Limb (tissue), 2 donors: ENCODE measurements around the gene SLC6A3.
"Not testable (repeated sequence)": the region's sequence is repeated elsewhere in the genome, so short reads cannot be mapped to it uniquely, and the experiment has no call there.

ENCODE experiments used
- DNase-seq, 2 donors: peaks; one replicate each; pipeline ENCODE4 v3.0.0-alpha.2; 2016; ENCODE audit errors: extremely low spot score in 2 of 2

Gene SLC6A3

GRCh38 chr5:1422522-1422921 is 22.7 kb downstream of the SLC6A3 start:
- not testable (repeated sequence) for DNase-seq

GRCh38 chr5:1421521-1422341 is 23.5 kb downstream of the SLC6A3 start:
- DNase-seq, result no peak

GRCh38 chr5:1420211-1421195 is 24.7 kb downstream of the SLC6A3 start:
- DNase-seq, result no peak

- no peak for DNase-seq
These were observed 25.6 kb downstream of the SLC6A3 start for GRCh38 chr5:1419476-1420210.

DNA sequence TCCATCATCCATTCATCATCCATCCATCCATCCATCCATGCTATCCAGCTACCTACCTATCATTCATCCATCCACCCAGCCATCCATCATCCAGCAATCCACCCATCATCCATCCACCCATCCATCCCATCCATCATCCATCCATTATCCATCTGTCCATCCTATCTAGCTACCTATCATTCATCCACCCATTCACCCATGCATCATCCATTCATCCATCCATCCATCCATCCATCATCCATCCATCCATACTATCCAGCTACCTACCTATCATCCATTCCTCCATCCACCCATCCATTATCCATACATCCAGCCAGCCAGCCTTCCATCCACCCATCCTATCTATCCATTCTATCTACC is 26.3 kb downstream of the SLC6A3 start:
- no peak for DNase-seq

GRCh38 chr5:1418238-1418920 is 26.9 kb downstream of the SLC6A3 start:
- DNase-seq, result no peak

DNA sequence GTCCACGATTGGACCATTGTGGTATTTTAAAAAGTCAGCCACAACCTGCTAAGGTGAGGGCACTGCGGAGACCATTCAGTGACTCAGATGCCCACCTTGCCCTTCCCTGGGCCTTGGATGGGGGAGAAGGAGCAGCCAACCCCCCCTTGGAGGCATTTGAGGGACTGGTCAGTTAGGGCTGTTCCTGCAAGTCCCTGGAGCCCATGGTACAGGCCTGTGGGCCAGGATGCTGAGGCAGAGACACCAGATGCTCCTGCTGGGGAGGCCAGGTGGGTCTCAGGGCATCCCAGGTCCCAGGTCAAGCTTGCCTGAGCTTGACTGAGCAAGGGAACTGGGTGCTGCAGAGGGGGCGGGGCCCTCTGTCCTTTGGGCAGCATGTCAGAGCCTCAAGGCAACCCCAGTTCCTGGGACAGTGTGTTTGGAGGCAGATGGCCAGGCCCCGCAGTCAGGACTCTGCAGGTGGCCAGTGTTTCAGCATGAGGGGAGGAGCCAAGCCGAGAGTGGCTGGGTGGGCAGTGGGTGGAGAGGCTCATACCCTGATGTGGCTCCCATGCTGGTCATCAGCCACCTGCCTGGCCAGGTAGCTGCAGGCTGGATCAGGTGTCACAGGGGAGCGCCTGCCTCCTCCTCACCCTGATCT is 27.5 kb downstream of the SLC6A3 start:
- DNase-seq, result no peak

- DNase-seq, result no peak
These were observed 28.3 kb downstream of the SLC6A3 start for GRCh38 chr5:1416856-1417469.

- DNase-seq, result no peak
These were observed 29.4 kb downstream of the SLC6A3 start for GRCh38 chr5:1415626-1416360.

GRCh38 chr5:1415059-1415425 is 30.2 kb downstream of the SLC6A3 start:
- no peak for DNase-seq

DNA sequence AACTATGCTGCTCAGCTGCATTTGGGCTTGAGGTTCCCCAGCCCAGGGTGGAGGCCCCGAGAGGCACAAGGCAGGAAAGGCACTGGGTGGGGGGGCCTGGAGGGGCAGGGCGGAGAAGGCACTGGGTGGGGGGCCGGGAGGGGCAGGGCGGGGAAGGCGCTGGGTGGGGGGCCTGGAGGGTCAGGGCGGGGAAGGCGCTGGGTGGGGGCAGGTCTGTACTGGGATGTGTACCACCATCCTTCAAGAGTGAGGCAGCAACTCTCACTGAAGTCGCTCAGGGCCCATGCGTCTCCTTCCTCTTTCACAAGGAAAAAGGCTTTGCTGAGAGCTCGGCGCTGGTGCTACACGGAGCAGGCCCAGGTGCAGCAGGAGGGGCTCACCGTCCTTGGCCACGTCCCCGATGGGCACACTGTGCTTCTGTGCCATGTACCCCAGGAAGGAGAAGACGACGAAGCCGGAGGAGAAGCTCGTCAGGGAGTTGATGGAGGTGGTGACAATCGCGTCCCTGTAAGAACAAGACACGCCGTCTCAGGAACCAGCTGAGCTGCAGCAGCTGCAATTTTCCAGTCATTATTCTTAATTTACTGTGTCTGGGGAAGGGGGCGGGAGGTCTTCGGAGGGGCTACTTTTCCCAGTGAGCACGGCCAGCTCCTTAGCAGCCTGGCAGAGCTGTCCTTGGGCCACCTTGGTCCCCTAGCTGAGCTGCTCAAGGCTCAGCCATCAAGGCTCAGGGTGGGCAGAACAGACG is 30.8 kb downstream of the SLC6A3 start:
- peak in 1 of 2 donors; percentile 5 for DNase-seq

DNA sequence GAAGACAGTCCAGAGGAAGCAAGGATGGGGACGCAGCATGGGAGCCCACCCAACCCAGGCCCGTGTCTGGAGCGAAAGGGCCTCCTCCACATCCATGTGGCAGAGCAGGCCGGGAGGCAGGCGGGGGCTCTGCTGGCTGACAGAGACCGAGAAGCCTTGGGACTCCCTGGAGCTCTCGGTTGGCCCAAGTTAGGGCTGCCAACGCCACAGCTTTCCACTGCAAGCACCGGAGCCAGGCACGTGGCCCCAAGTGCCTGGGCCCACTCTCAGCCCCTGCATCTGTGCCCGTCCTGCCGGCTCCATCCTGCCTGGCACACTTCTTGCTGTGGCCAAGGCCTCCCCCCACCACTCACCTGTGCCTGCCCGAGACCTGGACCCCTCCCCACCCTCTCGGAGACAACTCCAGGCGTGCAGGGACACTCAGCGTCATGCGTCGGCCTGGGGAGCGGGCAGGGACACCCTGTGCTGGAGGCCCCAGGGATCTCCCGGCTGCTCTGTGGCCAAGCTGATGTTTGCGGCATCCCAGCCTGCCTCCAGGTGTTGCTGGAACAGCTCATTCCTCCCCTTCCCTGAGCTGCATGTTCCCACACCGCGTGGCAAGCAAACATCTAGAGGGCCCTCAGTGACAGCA is 31.5 kb downstream of the SLC6A3 start:
- no peak for DNase-seq

GRCh38 chr5:1413211-1413610 is 32.0 kb downstream of the SLC6A3 start:
- DNase-seq, result no peak

DNA sequence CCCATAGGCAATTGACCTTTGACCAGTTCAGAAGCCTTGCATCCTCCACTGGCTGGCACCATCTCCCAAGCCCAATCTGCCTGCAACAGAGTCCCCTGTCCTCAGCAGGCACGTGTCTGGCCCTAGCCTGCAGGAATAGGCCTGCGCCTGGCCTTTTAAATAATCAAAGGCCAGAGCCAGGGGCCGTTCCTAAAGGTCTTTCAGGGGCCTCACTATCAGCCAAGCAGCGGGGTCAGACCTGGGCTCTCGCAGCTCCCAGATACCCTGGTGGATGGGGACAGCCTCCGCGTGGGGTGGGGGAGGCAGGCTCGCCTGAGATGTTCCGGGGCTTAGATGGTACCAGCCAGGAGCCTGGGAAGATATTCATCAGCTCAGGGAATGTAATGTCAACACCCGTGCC is 32.6 kb downstream of the SLC6A3 start:
- DNase-seq, result no peak

DNA sequence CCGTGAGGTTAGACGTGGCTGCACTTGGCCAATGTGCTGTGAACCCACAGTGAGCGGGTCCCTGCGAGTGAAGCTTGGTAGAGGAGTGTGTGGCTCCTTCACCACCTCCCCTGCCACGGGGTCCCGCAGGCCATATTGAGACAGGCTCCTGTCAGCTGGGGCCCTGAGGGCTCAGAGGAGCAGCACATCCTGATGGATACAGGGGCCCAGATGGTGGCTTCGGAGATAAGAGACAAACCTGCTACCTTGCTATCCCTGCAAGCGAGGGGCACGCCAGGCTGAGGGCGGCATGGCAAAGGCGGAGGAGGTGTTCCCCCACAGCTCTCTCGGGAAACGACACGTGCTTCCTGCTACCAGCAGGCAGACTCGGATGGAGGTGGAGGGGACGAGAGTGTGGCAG is 33.1 kb downstream of the SLC6A3 start:
- no peak for DNase-seq

- no peak for DNase-seq
These were observed 34.1 kb downstream of the SLC6A3 start for GRCh38 chr5:1411099-1411498.

DNA sequence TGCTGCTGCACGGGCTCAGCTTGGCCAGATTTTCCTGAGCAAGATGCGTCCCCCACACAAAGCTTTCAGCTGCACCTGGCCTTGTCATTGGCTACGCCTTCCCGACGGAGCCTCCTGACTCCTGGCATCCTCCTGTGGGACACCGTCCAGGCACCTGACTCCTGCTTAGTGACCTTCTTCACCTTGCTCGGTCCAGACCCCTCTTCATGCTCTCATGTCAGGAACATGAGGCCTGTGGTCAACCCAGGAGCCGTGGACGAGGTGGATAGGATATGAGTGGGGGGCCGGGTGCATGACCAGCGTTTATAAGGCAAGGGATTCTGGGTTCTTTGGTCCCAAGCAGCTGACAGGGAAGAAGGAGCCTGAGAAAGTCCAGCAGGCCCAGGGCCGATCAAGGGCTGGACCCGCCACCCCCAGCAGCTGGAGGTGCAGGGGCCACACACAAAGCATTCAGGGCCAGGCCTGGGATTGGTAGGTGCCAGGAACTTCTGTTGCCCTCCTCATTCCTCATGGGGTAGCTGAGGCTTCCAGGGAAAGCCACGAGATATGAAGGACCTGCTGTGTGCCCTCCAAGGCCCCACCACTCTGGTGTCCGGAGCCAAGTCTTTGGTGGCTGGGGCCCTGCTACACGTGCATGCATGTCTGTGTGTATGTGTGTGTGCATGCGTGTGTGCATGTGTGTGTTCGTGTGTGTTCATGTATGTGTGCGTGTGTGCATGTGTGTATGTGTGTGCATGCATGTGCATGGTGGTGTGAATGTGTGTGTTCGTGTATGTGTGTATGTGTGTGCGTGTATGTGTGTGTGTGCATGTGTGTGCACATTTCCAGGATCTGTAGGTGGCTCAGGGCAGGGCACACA is 34.9 kb downstream of the SLC6A3 start:
- DNase-seq, result no peak
